GM11168 (cell line): ENCODE data around the gene HSF2.

ENCODE experiments used
- in situ Hi-C: fragments of 300-500 bp; cut with MboI; formaldehyde crosslinking; loops from one replicate; pipeline ENCODE4 v1.12.0; 2022; ENCODE audit warnings: low sequenced_read_pairs; ENCODE audit not compliant: unreplicated experiment

Gene HSF2

DNA sequence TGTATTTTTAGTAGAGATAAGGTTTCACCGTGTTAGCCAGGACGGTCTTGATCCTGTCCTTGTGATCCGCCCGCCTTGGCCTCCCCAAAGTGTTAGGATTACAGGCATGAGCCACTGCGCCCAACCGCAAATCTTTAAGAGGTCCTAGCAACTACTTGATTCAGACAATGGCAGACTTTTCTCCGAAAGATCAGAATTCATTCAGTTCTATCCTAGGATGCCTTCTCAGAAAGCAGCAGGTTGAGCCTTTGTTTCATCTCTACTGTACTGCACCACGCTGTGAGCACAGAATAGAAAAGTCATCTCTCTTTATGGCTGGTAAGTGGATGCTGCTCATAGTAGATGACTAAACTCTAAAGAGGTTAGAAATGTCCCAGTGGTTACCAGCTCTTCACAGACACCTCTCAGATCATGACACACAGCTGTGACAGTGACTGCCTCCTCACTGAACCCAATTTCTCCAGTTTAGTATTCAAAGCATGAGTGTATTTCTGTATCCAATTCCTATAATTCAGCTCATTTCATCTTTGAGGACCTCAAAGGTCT, 6.0 kb upstream of the HSF2 start:
- in situ Hi-C loops, result no loop called here

DNA sequence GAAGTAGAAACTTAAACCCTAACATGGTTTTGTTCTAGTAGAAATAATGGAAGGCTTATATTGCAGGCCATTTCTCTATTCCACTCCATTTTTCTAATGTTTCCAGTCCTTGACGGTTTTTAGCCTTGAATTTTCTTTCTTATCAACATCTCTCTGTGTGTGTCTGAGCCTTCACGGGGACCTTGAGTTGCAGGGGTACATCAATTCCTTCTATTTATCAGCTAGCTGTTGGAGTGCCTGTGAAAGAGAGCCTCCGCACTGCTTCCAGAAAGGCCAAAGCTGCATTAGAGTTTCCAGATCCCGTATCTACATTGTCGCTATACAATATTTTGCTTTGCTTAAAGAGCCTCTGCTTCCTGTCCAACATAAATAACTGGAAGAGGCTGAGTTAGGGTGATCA, 5.4 kb upstream of the HSF2 start:
- in situ Hi-C loops, result no loop called here

DNA sequence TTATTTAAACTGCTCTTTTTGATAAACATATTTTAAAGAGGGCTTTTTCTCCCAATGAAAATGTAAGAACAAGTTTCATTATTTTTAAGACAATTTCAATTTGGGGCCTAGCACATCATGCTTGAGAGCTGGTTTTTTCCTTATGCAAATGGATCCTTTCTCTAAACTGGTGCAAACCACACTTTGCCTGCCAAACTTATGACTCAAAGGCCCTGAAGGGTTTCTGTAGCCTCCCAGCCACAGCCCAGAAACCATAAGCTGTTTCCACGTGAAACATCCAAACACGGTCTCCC, 451 bp upstream of the HSF2 start:
- in situ Hi-C loops, result no loop called here

DNA sequence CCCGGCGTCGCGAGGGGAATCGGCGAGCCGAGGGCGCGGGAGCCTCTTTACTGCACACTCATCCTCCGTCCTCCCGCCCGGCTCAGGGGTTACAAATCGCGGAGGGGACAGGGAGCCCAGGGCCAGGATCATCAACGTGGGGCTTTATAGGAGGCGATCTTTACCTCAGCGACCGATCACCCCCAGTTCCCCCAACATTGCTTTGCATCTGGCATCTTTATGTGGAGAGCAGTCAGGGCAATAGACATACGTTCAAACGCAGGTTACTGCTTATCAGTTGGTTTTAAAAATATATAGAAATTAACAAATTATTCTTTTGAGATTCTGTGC, 634 bp downstream of the HSF2 start:
- in situ Hi-C loops, result no loop called here

DNA sequence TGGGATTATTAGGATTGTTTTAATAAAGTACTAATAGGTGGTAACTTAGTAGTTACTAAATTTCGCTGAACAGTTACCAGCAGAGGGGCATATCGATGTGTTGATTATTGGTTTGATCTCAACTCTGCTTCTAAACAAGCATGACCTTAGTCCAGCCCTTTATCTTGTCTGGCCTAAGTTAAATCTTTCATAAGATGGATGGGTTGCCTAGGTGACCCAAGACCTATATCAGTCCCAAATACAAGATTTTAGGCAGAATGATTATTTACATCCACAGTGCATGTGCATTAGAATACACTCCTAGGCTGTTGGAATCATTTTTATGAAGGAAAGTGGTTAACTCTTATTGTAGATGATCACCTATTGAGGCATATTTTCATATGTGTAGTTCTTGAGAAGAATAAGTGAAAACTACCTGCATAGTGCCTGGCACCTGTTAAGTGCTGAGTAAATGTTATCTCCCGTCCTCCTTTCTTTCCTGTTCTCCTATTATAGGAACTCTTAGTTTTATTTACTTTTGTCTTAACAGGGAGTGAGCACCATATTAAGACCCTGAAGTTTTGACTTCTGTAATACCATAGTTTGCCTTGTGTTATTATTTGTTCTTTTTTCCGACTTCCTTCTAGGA, 1.1 kb downstream of the HSF2 start:
- in situ Hi-C loops, result no loop called here

DNA sequence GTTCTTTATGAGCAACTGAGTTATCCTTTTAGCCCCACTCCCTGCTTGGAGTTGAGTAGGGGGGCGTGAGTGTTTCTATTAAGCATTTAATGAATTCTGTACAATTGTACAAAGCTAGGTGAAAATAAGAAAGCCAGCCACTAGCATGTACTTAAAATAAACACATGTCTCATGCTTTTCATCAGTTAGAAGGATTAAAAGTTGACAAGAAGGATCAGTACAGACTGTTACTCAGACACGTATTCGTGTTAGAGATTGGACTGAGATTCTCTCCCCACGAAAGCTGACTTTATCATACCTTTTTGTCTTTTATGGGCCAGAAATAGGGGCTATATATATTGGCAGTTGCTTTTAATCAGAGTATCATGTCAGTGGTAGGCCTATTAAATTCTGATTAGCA, 1.7 kb downstream of the HSF2 start:
- in situ Hi-C loops, result no loop called here

DNA sequence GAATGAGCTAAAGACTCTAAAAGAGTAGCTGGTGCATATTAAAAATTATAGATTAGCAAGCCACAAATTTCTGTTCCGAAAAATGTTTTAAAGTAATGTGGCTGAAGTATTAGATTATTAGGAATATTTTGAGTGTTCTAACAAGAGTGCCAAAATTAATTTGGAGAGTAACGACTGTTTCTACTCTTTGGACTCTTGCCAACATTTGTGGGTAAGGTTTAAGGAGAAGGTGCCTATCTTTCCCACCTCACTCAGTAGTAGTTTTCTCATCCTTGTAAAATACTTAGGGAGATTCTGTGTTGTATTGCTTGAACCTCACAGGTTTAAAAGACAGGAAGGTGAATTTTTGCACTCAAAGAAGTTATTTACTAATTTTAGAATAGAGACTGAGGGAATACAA, 5.0 kb downstream of the HSF2 start:
- in situ Hi-C loops, result no loop called here

DNA sequence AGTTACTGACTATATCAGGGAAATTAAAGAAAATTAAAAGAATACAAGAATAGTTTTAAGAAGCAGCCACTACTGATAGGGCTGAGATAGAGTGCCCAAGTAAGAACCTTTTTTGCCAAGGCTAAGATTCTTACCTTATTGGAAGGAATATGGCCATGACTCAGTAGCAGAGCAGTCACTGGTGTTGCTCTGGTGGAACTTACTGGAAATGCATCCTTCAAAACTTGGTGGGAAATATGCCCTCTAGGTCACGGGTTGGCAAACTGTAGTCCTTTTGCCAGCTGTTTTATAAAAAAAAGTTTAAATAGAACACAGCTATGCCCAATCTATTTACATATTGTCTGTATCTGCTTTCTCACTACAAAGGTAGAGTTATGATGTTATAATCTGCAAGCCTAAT, 6.0 kb downstream of the HSF2 start:
- in situ Hi-C loops, result no loop called here

DNA sequence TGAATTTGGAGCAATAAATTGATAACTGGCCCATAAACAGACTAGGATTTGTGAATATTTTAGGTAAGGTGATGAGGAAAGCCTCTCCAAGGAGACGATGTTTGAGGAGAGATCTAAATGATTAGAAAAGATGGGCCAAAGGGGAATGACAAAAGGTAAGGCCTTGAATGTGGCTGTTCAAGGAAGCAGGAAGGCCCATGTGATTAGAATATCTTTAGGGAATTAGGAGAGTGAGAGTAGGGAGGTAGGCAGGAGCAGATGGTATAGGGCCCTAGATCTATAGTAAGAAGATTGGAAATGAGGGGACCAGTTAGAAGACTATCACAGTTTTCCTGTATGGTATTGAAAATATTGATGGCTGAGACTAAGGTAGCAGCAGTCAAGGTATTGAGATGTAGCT, 6.7 kb downstream of the HSF2 start:
- in situ Hi-C loops, result no loop called here

GRCh38 chr6:122407712-122408111, 8.3 kb downstream of the HSF2 start:
- in situ Hi-C loops, result no loop called here

DNA sequence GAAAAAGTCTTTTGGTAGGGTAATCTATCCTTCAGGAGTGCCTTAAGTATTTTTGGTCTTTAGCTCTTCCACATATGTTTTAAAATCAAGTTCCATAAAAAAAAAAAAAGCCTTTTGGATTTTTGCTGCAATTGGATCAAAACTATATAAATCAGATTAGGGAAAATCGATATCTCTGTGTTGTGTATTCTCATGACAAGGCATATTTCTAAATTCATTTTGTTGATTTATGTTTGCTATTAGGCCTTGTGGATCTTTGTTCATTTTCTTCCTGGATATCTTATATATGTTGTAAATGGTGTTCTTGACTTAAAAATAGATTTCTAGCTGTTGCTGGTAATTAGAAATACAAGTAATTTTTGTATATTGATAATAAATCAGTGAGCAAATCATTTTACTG, 8.8 kb downstream of the HSF2 start:
- in situ Hi-C loops, result no loop called here

DNA sequence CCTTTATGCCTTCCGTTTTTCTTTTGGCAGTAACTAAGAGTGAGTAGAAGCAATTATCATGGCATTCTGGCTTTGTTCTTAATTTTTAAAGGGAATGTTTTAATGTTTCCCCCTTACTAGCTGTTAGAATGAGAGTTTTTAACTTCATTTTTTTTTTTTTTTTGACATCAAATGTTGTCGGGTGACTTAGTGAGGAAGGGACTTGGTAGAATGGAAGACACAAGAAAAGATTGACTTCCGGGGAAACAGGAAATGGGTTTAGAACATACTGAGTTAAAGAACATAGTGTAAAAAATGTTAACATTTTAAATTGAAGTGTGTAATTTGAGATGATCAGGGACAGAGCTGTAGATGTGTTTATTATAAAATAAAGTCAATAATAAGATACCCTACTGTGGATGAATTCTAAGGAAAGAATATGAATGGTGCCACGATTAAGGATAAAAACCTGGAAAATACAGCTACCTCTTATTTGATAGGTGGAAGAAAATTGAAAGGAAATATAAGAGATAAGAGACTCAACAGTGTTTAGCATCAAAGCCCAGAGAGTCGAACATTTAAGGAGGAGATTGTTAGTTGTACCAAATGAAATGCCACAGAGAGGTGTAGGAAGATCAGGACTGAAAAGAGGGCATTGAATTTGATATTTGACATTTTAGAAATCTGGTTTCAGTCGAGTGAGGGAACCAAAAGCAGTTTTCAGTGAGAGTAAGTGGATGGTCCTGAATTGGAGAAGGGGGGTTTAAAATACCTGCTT, 9.4 kb downstream of the HSF2 start:
- in situ Hi-C loops, result no loop called here

DNA sequence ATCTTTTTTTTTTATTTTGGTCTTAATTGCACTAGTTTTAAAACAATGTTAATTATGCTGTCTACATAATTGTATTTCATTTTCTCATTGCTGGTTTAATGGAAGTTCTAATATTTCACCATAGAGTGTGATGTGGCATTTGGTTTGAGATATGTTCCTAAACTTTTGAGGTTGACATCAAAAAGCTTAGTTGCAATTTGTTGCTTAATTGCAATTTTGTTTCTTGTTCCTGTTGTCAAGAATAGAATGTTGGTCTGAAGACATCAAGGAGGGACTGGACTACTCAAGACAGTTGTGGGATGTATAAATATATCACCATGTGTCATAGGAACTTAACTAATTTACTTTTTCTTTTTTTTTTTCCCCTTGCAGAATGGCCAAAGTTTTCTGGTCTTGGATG, 12.5 kb downstream of the HSF2 start:
- in situ Hi-C loops, result no loop called here

DNA sequence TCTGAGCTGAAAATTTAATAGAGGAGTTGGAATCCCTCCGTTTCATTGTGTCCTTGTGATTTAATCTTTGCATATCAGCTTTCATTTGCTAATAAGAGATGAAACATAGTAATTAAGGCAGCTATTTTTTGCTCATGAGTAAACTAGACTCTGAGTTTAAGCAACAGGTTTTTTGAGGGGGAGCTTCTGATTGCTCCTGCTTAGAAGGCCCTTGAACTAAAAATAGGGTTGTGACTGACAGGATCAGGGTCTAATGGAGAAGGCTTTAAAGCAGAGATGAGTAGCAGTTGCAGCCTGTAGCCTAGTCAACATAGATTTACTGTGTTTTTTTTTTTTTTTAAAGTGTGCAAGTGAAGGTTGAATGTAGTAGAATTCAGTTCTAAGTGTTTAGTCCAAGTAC, 17.4 kb downstream of the HSF2 start:
- in situ Hi-C loops, result no loop called here

GRCh38 chr6:122422003-122422402, 22.6 kb downstream of the HSF2 start:
- in situ Hi-C loops, result no loop called here

GRCh38 chr6:122422614-122423267, 23.3 kb downstream of the HSF2 start:
- in situ Hi-C loops, result no loop called here

GRCh38 chr6:122423734-122424133, 24.3 kb downstream of the HSF2 start:
- in situ Hi-C loops, result no loop called here

GRCh38 chr6:122426597-122426996, 27.1 kb downstream of the HSF2 start:
- in situ Hi-C loops, result no loop called here

GRCh38 chr6:122428781-122429180, 29.3 kb downstream of the HSF2 start:
- in situ Hi-C loops, result no loop called here

GRCh38 chr6:122429323-122429722, 29.9 kb downstream of the HSF2 start:
- in situ Hi-C loops, result no loop called here

DNA sequence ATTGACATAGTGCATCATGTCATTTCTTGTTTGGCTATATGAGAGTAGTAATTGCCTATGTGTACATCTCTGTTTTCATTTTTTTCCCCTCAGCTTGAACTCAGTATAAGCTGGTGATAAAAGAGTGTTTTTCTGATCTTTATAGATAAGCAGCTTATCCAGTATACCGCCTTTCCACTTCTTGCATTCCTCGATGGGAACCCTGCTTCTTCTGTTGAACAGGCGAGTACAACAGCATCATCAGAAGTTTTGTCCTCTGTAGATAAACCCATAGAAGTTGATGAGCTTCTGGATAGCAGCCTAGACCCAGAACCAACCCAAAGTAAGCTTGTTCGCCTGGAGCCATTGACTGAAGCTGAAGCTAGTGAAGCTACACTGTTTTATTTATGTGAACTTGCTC, 32.3 kb downstream of the HSF2 start:
- in situ Hi-C loops, result no loop called here

DNA sequence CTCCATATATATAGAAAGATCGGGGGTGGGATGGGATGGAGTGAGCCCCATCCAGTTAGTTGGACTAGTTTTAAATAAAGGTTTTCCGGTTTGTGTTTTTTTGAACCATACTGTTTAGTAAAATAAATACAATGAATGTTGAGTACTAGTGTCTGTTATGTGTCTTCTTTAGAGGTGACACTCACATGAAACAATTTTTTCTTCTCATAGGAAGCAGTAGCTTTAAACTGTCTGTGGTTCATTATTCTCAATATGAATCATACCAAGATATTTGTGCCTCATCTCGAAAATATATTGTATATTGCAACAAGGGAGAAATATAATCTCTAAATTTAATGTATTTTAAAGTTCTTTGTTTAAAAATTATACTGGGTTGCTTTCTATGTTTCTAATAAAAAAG, 33.4 kb downstream of the HSF2 start:
- in situ Hi-C loops, result no loop called here
